Activated CD4-positive, CD25-positive, alpha-beta regulatory T cell treated with anti-CD3 and anti-CD28 coated beads, Interleukin-2, amount 50 U/mL, for 72 hours (primary cell): Measurements from ENCODE around the gene CTXND1.

Experiments
- DNase-seq: peaks from one replicate; pipeline ENCODE4 v3.0.0; 2021

CTXND1 gene

GRCh38 chr15:80251428-80252120 lies 439 bp downstream of the CTXND1 start:
- DNase-seq: no peak

GRCh38 chr15:80250614-80251427 lies 1.2 kb downstream of the CTXND1 start:
- DNase-seq: no peak

GRCh38 chr15:80249973-80250372 lies 2.0 kb downstream of the CTXND1 start:
- no peak for DNase-seq

- no peak for DNase-seq
These were observed 4.7 kb downstream of the CTXND1 start for GRCh38 chr15:80247320-80247719.

DNA sequence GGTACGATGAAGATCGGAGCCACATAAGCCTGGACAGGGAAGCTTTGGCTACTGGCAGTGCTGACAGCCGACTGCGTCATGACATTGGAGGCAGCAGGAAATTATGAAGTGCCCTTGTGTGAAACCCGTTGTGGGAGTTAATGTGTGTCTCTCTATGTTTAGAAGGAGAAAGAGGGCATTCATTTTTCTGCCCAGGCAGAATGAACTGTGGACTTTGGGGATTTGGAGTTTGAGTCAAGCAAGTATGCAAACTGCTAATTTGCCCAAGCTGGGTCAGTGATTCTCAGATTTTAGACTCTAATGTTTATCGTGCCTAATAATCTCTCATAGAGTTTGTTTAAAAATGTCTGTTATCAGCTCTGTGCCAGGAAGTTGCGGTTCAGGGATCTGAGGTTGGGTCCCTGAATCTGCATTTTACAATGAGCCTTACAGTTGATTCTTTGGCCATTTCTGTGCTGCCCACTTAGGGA lies 5.6 kb downstream of the CTXND1 start:
- no peak for DNase-seq

GRCh38 chr15:80242802-80243201 lies 9.2 kb downstream of the CTXND1 start:
- DNase-seq: no peak

- DNase-seq: no peak
These were observed 9.8 kb downstream of the CTXND1 start for GRCh38 chr15:80242132-80242769.

DNA sequence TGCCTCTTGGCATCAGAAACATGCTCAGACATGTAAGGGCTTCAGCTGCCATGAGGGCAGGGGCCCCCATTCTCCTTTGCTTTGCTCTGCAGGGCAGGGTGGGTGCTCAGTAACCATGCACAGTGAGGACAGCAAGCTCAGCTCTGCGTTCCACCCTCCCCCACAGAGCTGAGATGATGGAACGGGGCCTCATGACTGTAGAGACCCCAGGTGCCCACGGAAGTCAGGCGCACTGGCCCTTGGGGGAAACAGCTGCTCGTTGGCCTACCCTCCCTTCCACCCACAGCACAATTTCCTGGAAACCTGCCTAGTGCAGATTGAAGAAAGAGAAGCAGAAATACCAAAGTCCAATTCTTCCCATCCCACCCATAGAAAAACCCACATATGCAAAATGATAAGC lies 10.5 kb downstream of the CTXND1 start:
- no peak for DNase-seq

GRCh38 chr15:80240276-80240675 lies 11.7 kb downstream of the CTXND1 start:
- DNase-seq: no peak

DNA sequence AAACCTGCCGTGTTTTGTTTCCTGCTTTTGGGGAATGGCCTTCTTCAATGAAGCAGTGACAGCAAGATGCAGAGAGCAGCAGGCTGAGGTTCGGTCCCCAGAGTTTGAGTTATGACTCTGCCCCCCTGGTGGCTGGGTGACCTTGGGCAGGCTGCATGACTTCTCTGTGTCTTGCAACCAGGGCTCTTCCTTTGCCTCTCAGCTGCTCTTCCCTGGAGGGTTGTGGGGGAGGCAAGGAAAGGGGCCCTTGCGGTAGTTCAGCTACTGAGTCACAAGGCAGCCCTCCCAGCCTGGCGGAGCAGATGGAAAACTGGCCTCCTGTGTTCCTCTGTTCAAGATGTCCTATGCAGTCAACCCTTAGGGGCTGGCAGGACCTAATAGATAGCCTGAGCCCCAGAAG lies 17.1 kb downstream of the CTXND1 start:
- peak; percentile 47 for DNase-seq

DNA sequence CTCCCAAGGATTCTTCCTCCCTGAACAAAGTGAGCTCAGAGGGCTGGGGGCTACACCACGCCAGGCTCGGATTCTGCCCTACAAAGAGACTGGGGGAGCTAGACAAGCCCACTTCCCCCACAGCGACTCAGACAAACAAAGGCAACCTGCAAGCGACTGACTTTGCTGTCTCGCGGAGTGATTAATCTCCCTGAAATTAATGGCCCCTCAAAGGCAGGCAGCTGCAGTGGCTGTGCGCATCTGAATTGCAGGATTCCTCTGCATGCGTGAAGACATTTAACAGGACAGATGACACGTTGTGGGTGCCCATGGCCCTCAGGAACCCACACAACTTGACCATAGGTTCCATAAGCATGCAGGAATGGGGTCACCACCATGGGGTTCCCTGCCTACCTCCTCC lies 18.4 kb downstream of the CTXND1 start:
- DNase-seq: no peak

GRCh38 chr15:80231371-80231770 lies 20.6 kb downstream of the CTXND1 start:
- DNase-seq: no peak

GRCh38 chr15:80228959-80229610 lies 22.9 kb downstream of the CTXND1 start:
- DNase-seq: no peak

GRCh38 chr15:80219955-80220354 lies 32.1 kb downstream of the CTXND1 start:
- no peak for DNase-seq

DNA sequence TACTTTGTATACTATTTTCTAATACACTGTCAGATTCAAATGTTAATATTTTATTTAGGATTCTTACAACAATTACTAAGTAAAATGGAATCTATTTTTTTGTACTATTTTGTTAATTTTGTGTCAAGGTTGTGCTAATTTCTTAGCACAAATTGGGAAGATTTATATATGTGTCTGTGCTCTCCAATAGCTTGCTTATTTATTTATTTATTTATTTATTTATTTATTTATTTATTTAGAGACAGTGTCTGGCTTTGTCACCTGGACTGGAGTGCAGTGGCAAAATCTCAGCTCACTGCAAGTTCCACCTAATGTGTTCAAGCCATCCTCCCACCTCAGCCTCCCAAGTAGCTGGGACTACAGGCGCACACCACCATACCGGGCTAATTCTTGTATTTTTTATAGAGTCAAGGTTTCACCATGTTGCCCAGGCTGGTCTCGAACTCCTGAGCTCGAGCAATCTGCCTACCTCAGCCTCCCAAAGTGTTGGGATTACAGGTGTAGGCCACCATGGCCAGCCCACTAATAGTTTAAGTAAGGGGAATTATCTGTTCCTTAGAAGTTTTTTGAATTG lies 34.6 kb downstream of the CTXND1 start:
- no peak for DNase-seq

DNA sequence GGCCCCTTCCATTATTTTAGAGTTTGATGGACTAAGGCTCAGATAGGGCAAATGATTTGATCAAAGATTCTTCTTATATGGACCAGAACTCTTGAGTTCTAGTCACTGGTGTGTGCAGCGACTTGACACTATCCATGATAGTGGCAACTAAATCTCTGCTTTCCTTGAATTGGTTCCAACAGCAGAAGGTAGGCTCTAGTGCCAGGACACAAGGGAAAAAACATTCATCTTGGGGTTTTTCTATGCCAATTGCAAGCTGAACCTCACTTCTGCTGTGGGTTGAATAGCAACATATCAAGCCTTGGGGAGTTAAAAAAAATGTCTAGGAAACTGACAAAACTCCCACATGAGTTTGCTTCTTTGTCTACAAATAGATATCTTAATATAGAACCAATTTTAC lies 35.1 kb downstream of the CTXND1 start:
- DNase-seq: no peak

GRCh38 chr15:80216141-80216540 lies 35.9 kb downstream of the CTXND1 start:
- DNase-seq: no peak

DNA sequence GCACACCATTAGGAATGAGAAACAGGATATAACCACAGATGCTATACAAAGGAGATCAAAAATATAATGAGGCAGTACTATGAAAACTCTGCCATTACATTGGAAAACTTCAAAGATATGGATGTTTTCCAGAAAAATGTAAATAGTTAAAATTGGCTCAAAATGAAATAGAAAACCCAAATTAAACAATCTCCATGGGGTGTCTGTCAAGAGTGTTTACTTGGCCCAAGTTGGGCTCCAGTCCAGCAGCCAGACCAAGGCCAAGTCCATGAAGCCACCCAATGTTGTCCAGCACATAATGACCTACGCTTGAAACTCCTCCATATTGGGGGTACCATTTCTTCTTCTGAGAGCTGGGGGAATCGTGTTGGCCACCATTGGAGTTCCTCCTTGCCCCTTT lies 37.1 kb downstream of the CTXND1 start:
- no peak for DNase-seq

DNA sequence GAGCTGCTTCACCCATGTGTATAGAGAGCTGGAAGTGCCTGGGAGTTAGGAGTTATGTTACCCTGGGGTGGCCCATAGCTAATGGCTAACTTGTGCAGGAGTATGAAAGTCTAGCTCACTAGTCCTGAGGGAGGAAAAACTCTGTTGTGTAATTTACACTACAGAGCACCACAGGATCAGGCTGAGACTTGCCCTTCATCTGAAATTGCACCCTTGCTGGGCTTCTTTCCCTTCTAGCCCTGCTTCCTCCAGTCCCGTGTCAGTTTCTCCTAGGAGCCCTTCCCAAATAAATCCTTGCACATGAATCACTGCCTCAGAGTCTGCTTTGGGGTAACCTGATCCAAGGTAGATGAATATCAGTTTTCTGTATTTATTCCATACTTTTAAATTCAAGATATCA lies 40.0 kb downstream of the CTXND1 start:
- no peak for DNase-seq

- DNase-seq: no peak
These were observed 41.1 kb downstream of the CTXND1 start for GRCh38 chr15:80210611-80211573.
